Panc1 (cell line): Measurements from ENCODE around the gene SLFN12.

Source experiments
- CTCF ChIP-seq: fragments of 450-650 bp; IDR thresholded peaks from 2 replicates; pipeline ENCODE4 v1.5.1; 2017; ENCODE audit warnings: mild to moderate bottlenecking
- POLR2AphosphoS5 ChIP-seq: IDR thresholded peaks from 2 replicates; pipeline ENCODE4 v1.6.1; 2012; ENCODE audit warnings: mild to moderate bottlenecking, low read depth, low read length, moderate library complexity
- REST ChIP-seq, 2 experiments: IDR thresholded peaks; 2 replicates each; pipeline ENCODE4 v1.6.1; 2011 to 2012; ENCODE audit warnings: low read depth in 2 of 2, control low read depth in 1 of 2, low read length in 1 of 2, mild to moderate bottlenecking in 1 of 2, moderate library complexity in 1 of 2; ENCODE audit not compliant: insufficient read depth in 1 of 2
- SIN3A ChIP-seq: IDR thresholded peaks from 2 replicates; pipeline ENCODE4 v1.6.1; 2012; ENCODE audit warnings: low read depth, mild to moderate bottlenecking, low read length, moderate library complexity, borderline replicate concordance; ENCODE audit not compliant: insufficient read depth

GRCh38 chr17:35468475-35468874, 36.2 kb upstream of the SLFN12 start:
- no peak for TF ChIP-seq CTCF
- no peak for TF ChIP-seq REST (IDR thresholded peaks at IDR 0.05; ENCODE audit: insufficient read depth in 1 of 2, low read depth in 2 of 2, low read length in 1 of 2)
- no peak for TF ChIP-seq POLR2AphosphoS5
- TF ChIP-seq SIN3A = no peak
